ENCODE data around the gene SOHLH1.

DNA sequence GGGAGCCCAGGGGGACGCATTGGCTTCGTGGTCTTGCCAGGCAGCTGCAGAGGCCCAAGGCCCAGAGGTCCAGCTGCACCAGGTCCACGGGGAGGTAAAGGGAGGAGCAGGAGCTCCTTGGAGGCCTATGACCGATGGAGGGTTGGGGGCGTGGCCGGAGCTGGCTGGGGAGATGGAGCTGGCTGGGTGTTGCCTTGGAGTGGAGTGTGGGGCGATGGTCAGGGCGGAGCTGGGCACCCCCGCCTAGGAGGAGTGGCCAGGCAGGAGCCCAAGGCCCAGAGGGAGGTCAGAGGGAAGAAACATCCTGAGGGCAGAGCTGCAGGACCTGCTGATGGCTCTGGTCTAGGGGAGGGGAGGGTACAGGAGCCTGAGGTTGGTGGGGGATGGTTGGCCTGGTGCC is 47.3 kb upstream of the SOHLH1 start:
- TF ChIP-seq, protein P1, sequence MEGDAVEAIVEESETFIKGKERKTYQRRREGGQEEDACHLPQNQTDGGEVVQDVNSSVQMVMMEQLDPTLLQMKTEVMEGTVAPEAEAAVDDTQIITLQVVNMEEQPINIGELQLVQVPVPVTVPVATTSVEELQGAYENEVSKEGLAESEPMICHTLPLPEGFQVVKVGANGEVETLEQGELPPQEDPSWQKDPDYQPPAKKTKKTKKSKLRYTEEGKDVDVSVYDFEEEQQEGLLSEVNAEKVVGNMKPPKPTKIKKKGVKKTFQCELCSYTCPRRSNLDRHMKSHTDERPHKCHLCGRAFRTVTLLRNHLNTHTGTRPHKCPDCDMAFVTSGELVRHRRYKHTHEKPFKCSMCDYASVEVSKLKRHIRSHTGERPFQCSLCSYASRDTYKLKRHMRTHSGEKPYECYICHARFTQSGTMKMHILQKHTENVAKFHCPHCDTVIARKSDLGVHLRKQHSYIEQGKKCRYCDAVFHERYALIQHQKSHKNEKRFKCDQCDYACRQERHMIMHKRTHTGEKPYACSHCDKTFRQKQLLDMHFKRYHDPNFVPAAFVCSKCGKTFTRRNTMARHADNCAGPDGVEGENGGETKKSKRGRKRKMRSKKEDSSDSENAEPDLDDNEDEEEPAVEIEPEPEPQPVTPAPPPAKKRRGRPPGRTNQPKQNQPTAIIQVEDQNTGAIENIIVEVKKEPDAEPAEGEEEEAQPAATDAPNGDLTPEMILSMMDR (IDR thresholded peaks at IDR 0.05), result no peak
- TF ChIP-seq POLR2A (IDR thresholded peaks at IDR 0.05) (no peak), EP300 (IDR thresholded peaks at IDR 0.05) (no peak)
